Posterior cingulate gyrus (tissue), 11 donors: ENCODE measurements around the gene ZNF558.
"Not testable (repeated sequence)": the region's sequence is repeated elsewhere in the genome, so short reads cannot be mapped to it uniquely, and the experiment has no call there.

Source experiments
- DNase-seq, 10 donors: peaks; one replicate each; pipeline versions ENCODE4 v3.0.0 to v3.0.0-alpha.2; 2020 to 2021; ENCODE audit warnings: mixed read lengths in 3 of 10
- intact Hi-C: fragments of 100-400 bp; cut with DNase I; formaldehyde crosslinking; loops from one replicate; pipeline ENCODE4 v1.15.1; 2023

Gene ZNF558

GRCh38 chr19:8811315-8812172 is 20.6 kb downstream of the ZNF558 start:
- no peak for DNase-seq
- intact Hi-C loops = no loop called here

GRCh38 chr19:8806661-8807060 is 25.4 kb downstream of the ZNF558 start:
- no peak for DNase-seq
- intact Hi-C loops = no loop called here

- intact Hi-C loops = no loop called here
- no peak for DNase-seq
These were observed 37.3 kb downstream of the ZNF558 start for GRCh38 chr19:8794823-8795222.

- intact Hi-C loops = not testable (repeated sequence)
- peak in 1 of 10 donors; percentile 59 for DNase-seq
These were observed 58.5 kb downstream of the ZNF558 start for GRCh38 chr19:8773587-8773986.

DNA sequence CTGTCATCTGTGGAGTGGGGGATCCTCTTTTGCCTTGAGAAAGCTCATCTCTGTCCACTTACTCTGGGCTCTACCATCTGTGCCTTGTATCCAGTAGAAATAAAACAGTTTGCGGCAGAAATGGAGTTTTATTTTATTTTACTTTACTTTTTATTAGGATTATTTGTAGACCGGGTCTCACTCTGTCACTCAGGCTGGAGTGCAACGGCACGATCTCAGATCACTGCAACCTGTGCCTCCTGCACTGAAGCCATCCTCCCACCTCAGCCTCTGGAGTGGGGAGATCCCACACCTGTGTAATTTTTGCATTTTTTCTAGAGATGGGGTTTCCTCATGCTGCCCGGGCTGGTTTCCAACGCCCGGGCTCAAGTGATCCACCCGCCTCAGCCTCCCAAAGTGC is 62.8 kb downstream of the ZNF558 start:
- intact Hi-C loops = not testable (repeated sequence)
- DNase-seq = peak in 1 of 10 donors; percentile 46

DNA sequence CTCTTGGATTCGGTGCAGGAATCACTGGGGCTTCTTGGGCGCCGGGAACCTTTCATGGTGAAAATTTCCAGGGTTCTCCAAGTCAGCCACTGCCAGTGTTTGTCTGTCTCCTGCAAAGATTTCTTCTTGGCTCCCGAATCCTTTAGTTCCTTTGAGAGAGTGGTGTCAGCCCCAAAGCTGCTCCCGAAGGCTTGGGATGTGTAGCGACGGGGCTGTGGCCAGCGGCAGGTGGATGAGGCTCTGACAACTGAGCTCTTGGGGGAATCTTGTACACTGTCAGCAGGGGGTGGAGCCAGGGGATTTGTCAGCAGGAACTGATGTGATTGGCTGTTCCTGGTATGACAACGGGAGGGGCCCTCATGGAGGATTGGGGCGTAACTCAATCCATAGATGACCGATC is 64.8 kb downstream of the ZNF558 start:
- intact Hi-C loops = not testable (repeated sequence)
- DNase-seq = peak in 4 of 10 donors; percentile 2 to 80 (median 74)
